ENCODE data around the gene SIGLEC5.

The SIGLEC5 gene

DNA sequence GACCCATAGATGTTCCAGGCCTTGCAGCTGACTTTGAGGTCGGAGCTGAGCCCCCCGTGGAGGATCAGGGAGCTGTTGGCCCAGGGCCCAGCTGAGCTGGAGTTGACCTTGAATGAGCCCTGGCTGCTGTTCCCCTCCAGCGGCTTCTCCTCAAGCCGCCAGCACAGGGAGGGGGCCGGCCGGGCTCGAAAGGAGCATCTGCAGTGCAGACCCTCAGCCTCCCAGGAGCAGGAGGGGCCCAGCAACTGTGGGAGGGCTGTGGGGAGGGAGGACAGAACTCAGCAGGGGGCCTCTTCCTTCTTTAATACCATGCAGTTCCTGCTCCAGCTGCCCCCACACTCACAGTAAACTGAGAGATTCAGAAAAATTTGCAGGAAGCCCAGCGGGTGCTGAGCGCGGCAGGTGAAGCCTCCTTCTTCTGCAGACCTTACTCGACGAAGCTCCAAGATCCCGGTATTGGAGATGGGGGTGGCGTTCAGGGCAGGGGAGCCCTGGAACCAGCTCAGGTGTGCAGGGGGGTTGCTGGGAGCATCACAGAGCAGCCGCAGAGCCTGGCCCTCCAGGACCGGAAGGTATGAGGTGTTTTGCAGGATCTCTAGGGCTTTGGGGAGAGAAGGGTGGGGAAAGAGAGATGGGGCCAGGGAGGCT, 2.6 kb downstream of the SIGLEC5 start:
- DNase-seq = no peak

DNA sequence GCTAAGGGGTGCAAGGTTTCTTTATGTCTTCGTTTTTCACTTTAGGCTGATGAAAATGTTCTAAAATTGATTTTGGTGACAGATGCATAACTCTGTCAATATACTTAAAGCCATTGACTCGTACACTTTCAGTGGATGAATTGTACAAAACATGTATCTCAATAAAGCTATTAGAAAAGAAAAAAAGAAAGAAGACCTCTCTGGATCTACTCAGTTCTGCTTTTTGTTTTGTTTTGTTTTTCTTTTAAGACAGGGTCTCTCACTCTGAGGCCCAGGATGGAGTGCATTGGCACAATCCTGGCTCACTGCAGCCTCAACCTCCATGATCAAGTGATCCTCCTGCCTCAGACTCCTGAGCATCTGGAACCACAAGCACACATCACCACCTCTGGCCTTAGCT, 3.5 kb downstream of the SIGLEC5 start:
- DNase-seq = no peak

DNA sequence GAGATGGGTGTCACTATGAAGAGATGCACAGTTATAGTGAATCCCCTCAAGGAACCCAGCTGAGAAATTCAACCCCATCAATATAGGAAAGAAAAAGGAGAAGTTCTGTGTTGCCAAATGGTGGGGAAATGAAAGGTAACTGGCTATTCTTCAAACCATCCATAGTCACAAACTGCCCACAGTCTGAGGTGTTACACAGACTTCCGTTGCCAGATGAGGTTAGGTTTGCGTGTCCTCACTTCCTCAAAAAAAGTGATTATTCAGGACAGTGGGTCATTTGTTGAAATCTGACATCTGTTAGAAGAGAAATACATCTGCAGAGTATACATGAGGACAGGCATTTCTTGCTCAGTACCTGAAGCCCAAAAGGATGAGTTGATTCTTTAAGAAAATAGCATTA, 9.0 kb downstream of the SIGLEC5 start:
- DNase-seq = no peak

DNA sequence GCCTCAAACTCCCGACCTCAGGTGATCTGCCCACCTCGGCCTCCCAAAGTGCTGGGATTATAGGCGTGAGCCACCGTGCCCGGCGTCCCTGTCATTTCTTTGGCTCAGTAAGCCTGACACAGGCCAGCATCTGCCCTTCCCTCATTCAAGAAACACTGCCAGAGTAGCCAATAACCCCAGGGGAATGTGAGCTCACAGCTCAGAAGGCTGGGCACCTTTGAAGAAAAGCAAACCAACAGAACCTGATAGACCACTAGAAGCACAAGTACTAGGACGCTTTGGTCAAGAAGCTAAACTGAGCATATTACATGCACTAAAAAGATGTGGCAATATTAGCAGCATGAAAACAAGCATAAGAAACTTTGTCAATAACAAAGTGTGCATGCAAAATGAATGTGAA, 14.2 kb downstream of the SIGLEC5 start:
- no peak for DNase-seq

DNA sequence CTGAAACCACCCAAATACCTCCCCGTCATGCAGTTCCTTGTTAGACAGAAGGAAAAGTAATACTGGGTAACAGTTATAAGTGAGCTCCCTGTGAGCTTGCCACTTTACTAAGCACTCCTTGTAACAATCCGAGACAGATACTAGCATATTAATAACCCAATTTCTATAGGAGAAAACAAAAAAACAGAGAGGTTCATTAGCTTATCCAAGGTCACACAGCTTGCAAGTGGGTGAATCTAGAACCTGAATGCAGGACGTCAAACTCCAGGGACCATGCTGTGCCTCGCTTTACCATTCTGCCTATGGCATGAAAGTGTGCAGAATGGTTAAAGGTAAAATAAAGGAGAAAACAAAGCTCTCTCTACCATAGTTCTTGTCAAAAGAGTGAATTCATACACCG, 15.4 kb downstream of the SIGLEC5 start:
- DNase-seq = no peak

DNA sequence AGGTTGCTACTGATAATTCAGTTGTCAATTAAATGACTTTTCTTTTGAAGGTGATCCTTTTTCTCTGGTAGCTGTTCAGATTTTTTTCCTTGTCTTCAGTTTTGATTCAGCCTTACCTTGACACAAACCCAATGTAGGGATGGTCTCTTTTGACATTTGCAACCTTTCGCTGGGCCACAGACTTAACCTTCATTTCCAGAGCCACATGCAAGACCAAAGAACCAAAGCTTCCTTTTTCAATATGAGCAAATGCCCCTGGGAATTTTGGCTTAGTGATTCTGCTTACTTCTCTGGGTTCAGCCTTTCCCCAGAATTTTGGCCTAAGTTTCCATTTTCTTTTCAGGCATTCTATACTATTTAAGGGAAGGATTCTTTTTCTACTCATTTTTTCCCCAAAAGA, 19.6 kb downstream of the SIGLEC5 start:
- no peak for DNase-seq

DNA sequence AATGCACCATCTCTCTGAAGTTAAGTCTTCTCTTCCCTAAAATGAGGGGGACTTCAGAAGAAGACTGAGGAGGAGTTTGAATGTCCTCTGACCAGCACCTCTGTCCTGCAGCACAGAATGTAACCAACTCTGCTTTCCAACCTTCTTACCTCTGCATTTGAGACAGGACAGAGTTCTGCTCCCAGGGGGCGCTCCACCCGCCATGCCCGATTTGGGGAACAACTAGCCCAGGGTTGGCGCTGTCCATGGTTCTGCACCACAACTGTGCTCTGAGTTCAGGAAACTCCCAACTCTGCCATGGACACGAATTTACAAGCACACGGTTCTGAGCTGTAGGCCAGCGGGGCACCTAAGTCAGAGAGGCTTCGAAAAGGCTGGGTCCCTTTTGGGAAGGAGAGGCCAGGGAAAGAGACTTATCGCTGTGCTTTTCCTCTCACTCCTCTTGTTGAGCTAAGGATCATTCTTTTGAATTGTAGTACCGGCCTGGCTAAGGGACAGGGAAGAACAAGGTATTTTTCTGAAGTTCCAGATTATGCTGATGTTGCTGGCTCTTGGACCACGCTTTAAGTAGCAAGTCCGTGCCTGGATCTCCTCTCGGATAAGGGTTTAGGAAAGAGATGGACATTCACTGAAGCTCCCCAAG, 22.2 kb downstream of the SIGLEC5 start:
- DNase-seq = no peak

DNA sequence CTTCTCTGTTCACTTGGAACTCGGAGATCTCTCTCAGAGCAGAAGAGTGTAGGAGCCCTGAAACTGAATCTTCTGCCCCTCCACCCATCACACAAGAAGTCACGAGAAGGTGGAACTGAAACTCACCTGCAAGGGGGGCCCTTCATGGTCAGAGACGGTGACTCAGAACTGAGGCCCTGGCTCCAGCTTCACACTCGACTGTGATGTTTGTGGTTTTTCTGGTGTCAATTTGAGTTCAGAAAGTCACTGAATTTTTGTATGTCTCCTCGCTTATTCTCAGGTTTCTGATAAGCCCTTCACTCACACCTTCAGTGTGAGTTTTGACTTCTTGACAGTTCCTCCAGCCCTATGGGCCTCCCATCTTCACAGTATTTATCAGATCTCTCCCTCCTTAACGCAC, 23.1 kb downstream of the SIGLEC5 start:
- no peak for DNase-seq

DNA sequence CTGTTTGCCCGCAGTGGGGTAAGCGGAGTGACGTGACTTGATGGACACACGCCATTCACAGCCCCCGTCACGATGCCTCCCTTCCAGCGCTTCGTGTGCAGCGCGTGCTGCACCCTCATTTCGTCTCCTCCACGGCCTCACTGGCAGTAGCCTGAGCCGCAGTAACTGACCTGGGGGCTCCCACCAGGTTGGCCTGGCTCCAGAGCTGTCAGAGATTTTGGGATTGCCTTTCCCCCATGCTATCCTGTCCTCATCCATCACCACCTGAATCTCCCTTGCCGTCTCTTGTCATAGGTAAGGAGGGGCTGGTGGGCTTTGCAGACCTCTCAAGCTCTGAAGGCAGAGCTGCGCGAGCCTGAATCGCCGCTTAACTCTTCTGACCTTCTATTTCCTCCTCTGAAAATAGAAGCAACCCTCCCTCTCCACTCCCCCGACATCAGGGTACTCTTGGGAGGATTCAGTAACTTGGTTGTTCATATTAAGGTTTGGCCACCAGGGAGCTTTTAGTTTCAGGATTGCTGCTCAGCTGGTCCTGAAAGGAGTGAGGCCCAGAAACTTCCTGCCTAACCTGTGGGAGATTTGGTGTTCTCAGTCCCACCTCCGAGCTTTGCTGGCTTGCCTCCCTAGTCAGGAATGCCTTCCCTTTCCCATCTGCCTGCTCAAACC, 27.9 kb downstream of the SIGLEC5 start:
- DNase-seq = no peak

DNA sequence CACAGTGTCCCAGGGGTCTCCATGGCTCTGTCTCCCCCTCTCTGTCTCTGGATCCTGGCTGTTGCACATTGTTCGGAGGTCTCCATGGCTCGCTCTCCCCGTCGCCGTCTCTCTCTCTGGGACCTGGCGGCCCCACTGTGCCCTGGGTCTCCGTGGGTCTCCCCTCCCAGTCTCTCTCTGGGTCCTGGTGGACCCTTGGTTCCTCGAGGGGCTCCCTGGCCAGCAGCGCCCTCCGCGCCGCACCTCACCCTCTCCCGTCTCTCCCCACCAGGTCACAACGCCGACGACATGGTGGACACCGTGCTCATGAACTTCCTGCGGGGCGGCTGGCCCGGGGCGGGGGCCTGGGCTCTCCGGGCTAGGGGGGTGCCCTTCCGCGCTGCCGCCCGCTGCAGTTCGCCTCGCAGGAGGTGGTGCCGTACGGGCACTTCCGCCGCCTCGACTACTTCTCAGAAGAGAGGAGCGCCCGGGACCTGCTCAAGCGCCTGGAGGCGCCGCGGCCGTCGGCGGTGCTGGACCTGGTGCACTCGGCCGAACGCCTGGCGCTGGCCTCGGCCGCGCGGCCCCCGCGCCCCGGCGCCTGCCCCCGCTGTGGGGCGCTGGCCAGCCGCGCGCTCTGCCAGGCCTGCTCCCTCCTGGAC, 29.1 kb downstream of the SIGLEC5 start:
- no peak for DNase-seq

DNA sequence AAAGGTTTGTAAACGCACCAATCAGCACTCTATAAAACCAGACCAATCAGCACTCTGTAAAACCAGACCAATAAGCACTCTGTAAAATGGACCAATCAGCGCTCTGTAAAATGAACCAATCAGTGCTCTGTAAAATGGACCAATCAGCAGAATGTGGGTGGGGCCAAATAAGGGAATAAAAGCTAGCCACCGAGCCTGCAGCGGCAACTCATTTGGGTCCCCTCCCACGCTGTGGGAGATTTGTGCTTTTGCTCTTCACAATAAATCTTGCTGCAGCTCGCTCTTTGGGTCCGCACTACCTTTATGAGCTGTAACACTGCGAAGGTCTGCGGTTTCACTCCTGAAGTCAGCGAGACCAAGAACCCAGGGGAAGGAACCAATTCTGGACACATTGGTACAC, 31.1 kb downstream of the SIGLEC5 start:
- DNase-seq = no peak

DNA sequence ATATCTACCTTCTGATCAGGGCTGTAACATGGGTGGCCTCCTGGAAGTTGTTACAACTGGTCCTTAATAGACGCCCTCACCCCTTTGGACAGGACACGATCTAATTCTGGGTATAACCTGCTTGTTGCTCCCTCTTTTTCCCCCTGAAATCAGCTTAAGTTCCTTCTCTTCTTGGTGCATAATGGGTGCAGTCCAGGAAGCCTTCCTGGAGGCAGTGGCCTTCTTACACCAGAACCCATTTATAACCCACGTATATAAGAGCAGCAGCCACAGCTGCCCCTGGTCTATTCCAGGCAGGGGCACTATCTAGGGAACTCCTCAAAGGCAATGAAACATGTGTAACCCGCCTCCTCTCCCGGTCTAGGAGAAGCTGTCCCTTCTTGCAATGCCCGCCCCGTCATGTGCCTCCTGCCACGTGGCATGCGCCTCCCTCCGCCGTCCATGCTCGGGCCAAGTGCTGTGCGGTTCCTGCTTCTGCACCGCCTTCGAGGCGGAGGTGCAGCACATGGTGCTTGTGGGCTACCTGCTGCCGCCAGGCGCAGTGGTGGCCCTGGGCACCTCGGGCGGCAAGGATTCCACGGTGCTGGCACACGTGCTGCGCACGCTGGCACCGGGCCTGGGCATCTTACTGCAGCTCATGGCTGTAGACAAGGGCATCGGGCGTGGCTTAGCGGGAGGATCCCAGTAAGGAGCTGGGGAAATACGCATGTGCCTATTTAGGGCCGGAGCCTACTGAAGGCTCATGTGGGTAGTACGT, 31.9 kb downstream of the SIGLEC5 start:
- DNase-seq = no peak

DNA sequence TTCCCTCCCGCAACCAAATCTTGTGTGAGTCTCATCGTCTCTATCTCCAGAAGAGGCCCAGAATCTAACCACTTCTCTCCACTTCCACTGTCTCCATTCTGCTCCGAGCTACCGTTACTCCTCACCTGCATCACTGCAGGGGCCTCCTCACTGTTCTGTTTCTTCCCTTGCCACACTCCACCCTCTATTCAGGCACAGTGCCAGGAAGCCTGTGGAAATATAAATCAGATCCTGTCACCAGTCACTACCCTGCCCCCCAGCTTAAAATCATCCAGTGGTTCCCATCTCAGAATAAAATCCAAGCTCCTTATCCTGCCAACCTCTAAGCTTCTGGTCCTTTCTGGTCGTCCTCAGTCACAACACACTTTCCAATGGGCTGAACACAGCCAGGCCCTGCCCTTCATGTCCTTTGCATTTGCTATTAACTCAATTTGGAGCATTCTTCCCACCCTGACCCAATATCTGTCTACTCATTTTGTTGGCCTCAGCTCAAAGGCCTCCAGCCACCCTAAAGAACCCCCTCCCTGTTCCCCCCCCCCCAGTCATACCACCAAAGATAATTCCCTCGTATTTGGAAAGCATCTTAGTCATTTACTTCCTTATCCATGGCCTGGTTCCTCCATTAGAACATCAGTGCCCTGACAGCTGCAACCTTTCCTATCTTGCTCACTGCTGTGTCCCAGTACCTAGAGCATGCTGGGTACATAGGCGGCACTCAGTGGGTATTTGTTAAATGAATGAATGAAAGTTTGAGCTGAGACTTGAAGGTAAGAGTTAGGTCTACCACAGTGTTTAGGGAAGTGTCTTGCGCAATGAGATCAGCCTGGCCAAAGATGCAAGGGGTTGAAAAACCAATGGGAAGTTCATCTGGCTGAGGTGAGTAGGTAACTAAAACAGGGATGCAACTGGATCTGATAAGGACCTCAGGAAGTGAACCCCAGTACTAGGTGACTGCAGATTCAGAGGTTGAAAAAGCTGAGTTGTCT, 34.7 kb downstream of the SIGLEC5 start:
- no peak for DNase-seq

DNA sequence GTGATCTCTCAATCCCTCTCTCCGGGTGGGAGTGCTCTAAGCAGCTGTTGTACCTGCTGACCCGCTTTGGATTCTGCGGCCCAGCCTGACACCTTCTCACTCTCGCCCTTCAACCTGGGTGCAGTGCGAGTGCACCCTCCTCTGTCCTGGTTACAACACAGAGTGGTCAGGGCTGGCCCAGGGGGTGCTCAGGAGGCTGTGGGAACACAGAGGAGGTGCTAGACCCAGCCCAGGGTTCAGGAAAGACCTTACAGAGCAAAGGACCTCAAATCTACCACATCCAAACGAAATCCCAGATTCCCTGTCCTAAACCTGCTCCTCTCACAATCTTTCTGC, 35.5 kb downstream of the SIGLEC5 start:
- DNase-seq = peak; percentile 34

DNA sequence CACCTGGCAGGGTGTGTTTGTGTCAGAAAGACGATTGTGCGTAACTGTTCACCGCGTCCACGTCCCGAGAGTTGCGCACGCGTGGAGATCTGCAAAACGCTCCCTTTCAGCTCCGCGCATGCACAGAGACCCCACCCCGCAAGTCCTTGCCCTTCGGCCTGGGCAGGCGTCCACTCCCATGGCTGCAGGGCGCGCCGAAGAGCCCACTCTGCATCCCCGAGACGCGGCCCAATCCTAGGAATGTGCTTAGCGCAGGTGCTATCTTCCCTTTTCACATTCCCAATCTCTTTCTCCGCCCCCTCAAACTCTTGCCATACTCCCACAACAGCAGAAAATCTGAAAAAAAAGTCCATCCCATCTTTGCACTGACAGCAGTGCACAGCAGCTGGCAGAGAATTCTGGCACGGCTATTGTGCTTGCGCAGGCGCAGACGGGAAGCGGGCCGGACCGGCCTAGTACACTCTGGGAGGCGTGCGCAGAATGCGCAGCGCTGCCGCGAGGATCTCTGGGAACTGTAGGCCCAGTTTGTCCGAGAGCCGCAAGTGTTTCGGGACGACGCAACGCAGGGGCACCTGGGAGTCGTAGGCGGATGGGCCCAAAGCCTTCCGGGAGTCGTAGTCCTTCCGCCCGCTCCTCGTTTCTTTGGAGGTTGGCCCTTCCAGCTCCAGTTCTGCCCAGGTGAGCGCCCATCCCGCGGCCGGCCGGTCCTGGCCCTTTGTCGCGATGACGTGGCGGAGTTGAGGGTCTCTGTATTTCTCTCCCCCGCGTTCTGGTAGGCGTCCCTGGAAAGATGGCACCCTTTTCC, 36.0 kb downstream of the SIGLEC5 start:
- DNase-seq = peak; percentile 95

DNA sequence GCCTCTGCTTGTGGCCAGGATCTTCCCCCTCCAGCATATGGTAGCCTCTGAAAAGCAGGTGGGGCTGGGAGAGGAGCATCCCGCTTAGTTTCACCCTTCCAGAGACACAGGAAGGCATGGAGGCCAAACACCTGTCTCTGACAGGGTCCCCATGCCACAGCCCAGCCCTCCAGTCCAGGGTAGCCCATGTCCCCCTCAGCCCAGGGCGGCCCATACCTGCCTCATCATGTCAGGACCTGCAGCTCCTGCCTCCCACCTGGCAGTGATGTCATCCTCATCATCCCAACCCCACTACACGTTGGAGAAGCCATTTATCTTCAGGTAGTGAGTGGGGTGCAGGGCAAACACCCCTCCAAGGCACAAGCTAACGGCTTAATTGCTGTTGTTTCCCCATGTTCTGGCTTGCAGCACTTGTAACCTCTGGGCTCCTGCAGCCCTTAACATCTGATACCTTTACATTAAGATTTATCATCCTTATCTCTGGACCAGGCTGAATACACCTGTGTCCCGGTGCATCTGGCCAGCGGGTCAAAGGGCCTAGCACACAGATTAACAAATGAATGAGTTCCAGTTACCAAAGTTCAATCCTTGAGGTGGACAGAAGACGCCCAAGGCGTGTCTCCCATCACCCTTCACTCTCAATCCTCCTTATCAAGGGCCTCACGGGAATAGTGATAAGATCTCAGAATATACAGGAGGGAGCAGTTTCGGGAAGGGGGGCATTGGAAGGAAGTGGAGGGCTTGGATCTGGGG, 36.9 kb downstream of the SIGLEC5 start:
- no peak for DNase-seq

DNA sequence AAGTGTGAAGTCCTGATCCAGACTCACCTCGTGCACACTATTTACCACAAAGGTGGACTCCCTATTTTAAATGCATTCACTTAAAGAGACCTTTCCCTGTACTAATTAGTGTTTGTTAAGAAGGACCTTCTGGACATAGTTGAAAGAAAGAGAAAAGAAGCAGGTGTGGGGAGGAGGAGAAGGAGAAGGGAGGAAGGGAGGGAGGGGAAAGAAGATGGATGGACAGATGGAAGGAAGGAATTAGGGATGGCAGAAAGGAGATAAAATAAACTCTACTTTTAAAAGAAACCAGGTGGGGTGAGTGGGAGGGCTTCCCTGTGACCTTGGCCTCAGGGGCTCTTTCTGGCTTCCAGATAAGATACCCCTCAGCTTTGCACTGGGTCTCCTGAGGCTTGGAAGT, 37.7 kb downstream of the SIGLEC5 start:
- DNase-seq = no peak

DNA sequence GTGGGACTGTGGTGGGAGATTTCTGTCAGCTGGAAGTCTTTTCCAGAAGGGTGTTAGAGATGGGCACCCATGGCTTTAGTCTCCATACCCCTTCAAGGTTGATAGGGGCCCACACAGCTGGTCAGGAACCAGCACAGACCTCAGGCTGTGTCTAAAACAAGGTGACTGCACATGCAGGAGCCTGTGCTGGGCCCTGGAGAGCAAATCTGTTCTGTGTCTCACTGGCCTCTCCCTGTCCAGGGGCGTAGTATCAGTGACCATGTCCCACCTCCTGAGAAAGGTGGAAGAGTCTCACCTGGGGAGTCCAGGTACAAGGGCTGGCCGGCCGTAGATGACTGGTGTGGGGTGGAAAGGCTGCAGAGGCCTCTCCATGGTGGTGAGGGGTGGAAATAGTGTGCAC, 39.8 kb downstream of the SIGLEC5 start:
- no peak for DNase-seq

DNA sequence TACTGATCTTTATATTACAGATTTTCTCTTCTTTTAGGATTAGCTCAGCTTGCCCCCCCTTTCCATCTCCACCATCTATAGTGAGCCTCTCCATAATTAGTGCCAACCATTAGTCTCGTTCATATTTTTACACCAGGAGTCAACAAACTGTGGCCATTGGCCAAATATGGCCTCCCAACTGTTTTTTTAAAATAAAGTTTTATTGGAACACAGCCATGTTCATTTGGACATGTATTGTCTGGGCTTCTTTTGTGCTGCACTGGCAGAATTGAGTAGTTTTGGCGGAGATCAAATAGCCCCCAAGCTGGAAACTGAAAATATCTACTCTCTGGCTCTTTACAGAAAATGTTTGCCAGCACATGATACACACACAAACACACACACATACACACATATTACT, 40.7 kb downstream of the SIGLEC5 start:
- no peak for DNase-seq

All from COR-L47 (cell line).